K562 (cell line): ENCODE data around the gene PTPRT. TPM values are rescaled to one million over a fixed set of nuclear protein-coding genes. Genes with fewer than 3 reads are reported as not detected.

Source experiments
- ATAC-seq: fragments of 200-7000 bp; cut with Tn5 transposase; 3 replicates; pipeline ENCODE4 v1.9.1; 2020; ENCODE audit warnings: moderate library complexity
- BruUV-seq: library from RNA; stranded (reverse); fragments of 400-500 nt; replicated peaks from 2 replicates; lab custom pipeline; 2021; lab: Mats Ljungman, UMichigan
- CTCF ChIA-PET: fragments of 300-600 bp; formaldehyde crosslinking; extraction: SDS; loops from one replicate; lab custom pipeline; 2021; ENCODE audit warnings: low intra/inter-chr PET ratio; lab: Yijun Ruan, JAX
- POLR2A ChIA-PET: fragments of 300-600, 350-650 bp; sonication (Branson Sonifier 250); formaldehyde crosslinking; extraction: SDS; loops from one replicate; lab custom pipeline; 2021; ENCODE audit warnings: antibody characterized with exemption, inconsistent platforms; lab: Yijun Ruan, JAX
- DNase-seq, 4 experiments: peaks; one replicate each; pipeline versions ENCODE4 v3.0.0 to v3.0.0-alpha.2; 2011 to 2018; ENCODE audit warnings: low spot score in 3 of 4, mixed read lengths in 3 of 4; ENCODE audit errors: extremely low read depth in 1 of 4
- FAIRE-seq: peaks from 2 replicates; lab custom pipeline; 2011; peaks lifted over from hg19 to GRCh38; lab: Jason Lieb, UNC
- H2AFZ ChIP-seq: 2 replicates; pipeline ENCODE4 v1.6.0; 2011; ENCODE audit warnings: low read depth, low read length, control low read depth, inconsistent platforms
- H3K27ac ChIP-seq: fragments of 200-600 bp; 3 replicates; pipeline ENCODE4 v1.8.0; 2011; ENCODE audit warnings: low read depth, mild to moderate bottlenecking, control low read depth, inconsistent platforms, low read length, moderate library complexity, mixed read lengths; ENCODE audit errors: extremely low read depth
- H3K27me3 ChIP-seq, 2 experiments: fragments of 300-600 bp in 1 of 2; 2 replicates in 1 of 2; 3 replicates in 1 of 2; pipeline versions ENCODE4 v1.6.0 to v1.8.0; 2011; ENCODE audit warnings: inconsistent platforms in 2 of 2, low read length in 2 of 2, mild to moderate bottlenecking in 1 of 2, mixed read lengths in 1 of 2, moderate library complexity in 1 of 2; ENCODE audit not compliant: control insufficient read depth in 2 of 2, insufficient read depth in 2 of 2
- H3K36me3 ChIP-seq: fragments of 300-600 bp; 3 replicates; pipeline ENCODE4 v1.8.0; 2011; ENCODE audit warnings: mild to moderate bottlenecking, low read length, inconsistent platforms; ENCODE audit not compliant: control insufficient read depth, insufficient read depth
- H3K4me1 ChIP-seq, 2 experiments: fragments of 200-600 bp in 1 of 2; replicated peaks in 1 of 2; 2 replicates in 1 of 2; 3 replicates in 1 of 2; pipeline versions ENCODE4 v1.5.1 to v1.8.0; 2011; ENCODE audit warnings: inconsistent platforms in 2 of 2, low read length in 2 of 2, mild to moderate bottlenecking in 1 of 2, mixed read lengths in 1 of 2, moderate library complexity in 1 of 2; ENCODE audit not compliant: control insufficient read depth in 2 of 2, insufficient read depth in 2 of 2
- H3K4me2 ChIP-seq: 2 replicates; pipeline ENCODE4 v1.6.1; 2011; ENCODE audit warnings: low read length, control low read depth, inconsistent platforms, mixed read lengths; ENCODE audit not compliant: insufficient read depth
- H3K4me3 ChIP-seq: fragments of 200-600 bp; sonication (generic), shearing (Covaris generic); 2 replicates; pipeline ENCODE4 v1.5.1; 2016; ENCODE audit warnings: control low read depth, inconsistent platforms
- H3K79me2 ChIP-seq: fragments of 200-600 bp; 3 replicates; pipeline ENCODE4 v1.8.0; 2011; ENCODE audit warnings: low read length, inconsistent platforms; ENCODE audit not compliant: control insufficient read depth, insufficient read depth
- H3K9ac ChIP-seq, 2 experiments: 2 replicates each; pipeline versions ENCODE4 v1.6.0 to v1.6.1; 2011; ENCODE audit warnings: low read depth in 2 of 2, low read length in 2 of 2, control low read depth in 1 of 2, inconsistent platforms in 1 of 2, mild to moderate bottlenecking in 1 of 2, mixed read lengths in 1 of 2; ENCODE audit not compliant: insufficient read depth in 1 of 2
- H3K9me1 ChIP-seq: one replicate; pipeline ENCODE4 v1.6.0; 2011; ENCODE audit warnings: inconsistent platforms, mild to moderate bottlenecking, low read length, moderate library complexity; ENCODE audit not compliant: control insufficient read depth, insufficient read depth
- H3K9me3 ChIP-seq: replicated peaks from 2 replicates; pipeline ENCODE4 v1.5.1; 2011; ENCODE audit warnings: low read depth, low read length, inconsistent platforms; ENCODE audit not compliant: control insufficient read depth, insufficient read depth
- H4K20me1 ChIP-seq: replicated peaks from 2 replicates; pipeline ENCODE4 v1.6.1; 2011; ENCODE audit warnings: low read length, inconsistent platforms, mixed read lengths; ENCODE audit not compliant: control insufficient read depth, insufficient read depth
- DMBX1 ChIP-seq: fragments of 250-450 bp; sonication (Bioruptor Pico); IDR thresholded peaks from 2 replicates; pipeline ENCODE4 v1.8.0; 2022; ENCODE audit warnings: inconsistent platforms, mild to moderate bottlenecking, moderate library complexity, borderline replicate concordance
- HDAC6 ChIP-seq: IDR thresholded peaks from 2 replicates; pipeline ENCODE4 v1.6.1; 2012; ENCODE audit warnings: low read depth, mild to moderate bottlenecking, control low read depth, inconsistent platforms, low read length, moderate library complexity
- HEY1 ChIP-seq: fragments of 250-450 bp; sonication (Bioruptor Pico); IDR thresholded peaks from 2 replicates; pipeline ENCODE4 v1.5.0; 2020; ENCODE audit warnings: mild to moderate bottlenecking, moderate library complexity, borderline replicate concordance
- HMG20A ChIP-seq: fragments of 450-650 bp; formaldehyde crosslinking; conservative IDR thresholded peaks from 2 replicates; pipeline ENCODE4 v1.4.0; 2020; ENCODE audit warnings: mild to moderate bottlenecking, mixed read lengths
- HOMEZ ChIP-seq: fragments of 250-450 bp; sonication (Bioruptor Pico); IDR thresholded peaks from 2 replicates; pipeline ENCODE4 v1.4.0; 2020; ENCODE audit warnings: mild to moderate bottlenecking, moderate library complexity
- MLLT1 ChIP-seq, 2 experiments: fragments of 450-650 bp; IDR thresholded peaks; 2 replicates each; pipeline ENCODE4 v1.6.1; 2016
- NCOR1 ChIP-seq: fragments of 450-650 bp; IDR thresholded peaks from 2 replicates; pipeline ENCODE4 v1.6.1; 2016; ENCODE audit warnings: mild to moderate bottlenecking, moderate library complexity
- NFYB ChIP-seq: IDR thresholded peaks from 2 replicates; pipeline ENCODE4 v1.6.1; 2011; ENCODE audit warnings: mild to moderate bottlenecking, moderate library complexity; ENCODE audit not compliant: insufficient read length; ENCODE audit errors: extremely low read depth
- SETDB1 ChIP-seq: IDR thresholded peaks from one replicate; pipeline ENCODE4 v1.6.1; 2012; ENCODE audit warnings: low read length, control low read depth, inconsistent platforms
- THRAP3 ChIP-seq: fragments of 450-650 bp; IDR thresholded peaks from 2 replicates; pipeline ENCODE4 v1.6.1; 2016; ENCODE audit warnings: mild to moderate bottlenecking, inconsistent platforms, borderline replicate concordance
- ZNF253 ChIP-seq: fragments of 250-450 bp; sonication (Bioruptor Pico); conservative IDR thresholded peaks from 2 replicates; pipeline ENCODE4 v1.6.1; 2021; ENCODE audit warnings: mild to moderate bottlenecking
- ZNF57 ChIP-seq: fragments of 450-650 bp; formaldehyde crosslinking; IDR thresholded peaks from 2 replicates; pipeline ENCODE4 v1.4.0; 2020; ENCODE audit warnings: mild to moderate bottlenecking, moderate library complexity
- ZNF785 ChIP-seq: fragments of 250-450 bp; sonication (Bioruptor Pico); IDR thresholded peaks from 2 replicates; pipeline ENCODE4 v1.4.0; 2020; ENCODE audit warnings: mild to moderate bottlenecking
- WGBS: fragments of 100-300 bp; shearing (Covaris generic); methylation state at CpG from one replicate; pipeline ENCODE4 v1.1.6; 2016; ENCODE audit warnings: low coverage, mixed read lengths; ENCODE audit not compliant: insufficient coverage; ENCODE audit errors: missing lambda C conversion rate; 5-methylcytosine and 5-hydroxymethylcytosine counted together
- in situ Hi-C: fragments of 300-500 bp; cut with MboI; formaldehyde crosslinking; loops from 4 replicates; pipeline ENCODE4 v1.15.0; 2018; ENCODE audit warnings: inconsistent platforms, mixed read lengths
- intact Hi-C: fragments of 100-400 bp; cut with micrococcal nuclease; formaldehyde crosslinking; loops from 2 replicates; pipeline ENCODE4 v1.14.2; 2022
- polyA plus RNA-seq, 8 experiments: library from polyadenylated mRNA; depleted of rRNA in 4 of 8; stranded (reverse) in 5 of 8; unstranded in 3 of 8; fragments of >200 nt; fragmentation: Nextera tagmentation in 2 of 8; fragmentation: Illumina TruSeq in 1 of 8; extraction: Ambion mirVana in 2 of 8; extraction: Trizol in 1 of 8; gene quantifications; 2 replicates each; pipeline versions ENCODE4 v1.2.1 to v1.2.3, GENCODE V29; 2011 to 2014; ENCODE audit warnings: inconsistent platforms in 1 of 8, missing spikeins in 1 of 8
- total RNA-seq, 7 experiments: library from RNA; depleted of rRNA in 6 of 7; stranded (reverse); fragments of >200 nt in 6 of 7; fragmentation: Illumina TruSeq in 2 of 7; extraction: Trizol in 2 of 7; gene quantifications; 2 replicates each; pipeline versions ENCODE4 v1.2.1 to v1.2.3, GENCODE V29; 2011 to 2021; ENCODE audit warnings: low replicate concordance in 1 of 7

The PTPRT gene
- total and polyA plus RNA-seq, 9 of the 15 experiments (the other 6 are each of a cell fraction or from before 2014, with no cell fraction given), result not detected

GRCh38 chr20:42046371-42047085 is 1143.2 kb downstream of the PTPRT start:
- no peak overlapping the region for H3K27ac ChIP-seq
- H3K9me1 ChIP-seq, result no peaks in the 10 kb centered on the region
- no peak for TF ChIP-seq HEY1
- no TSS peak for BruUV-seq
- intact Hi-C loops (no loop called here), in situ Hi-C loops (no loop called here)
- DNase-seq (no peak), ATAC-seq (no peak), FAIRE-seq (no peak)
- no peak overlapping the region for H2AFZ ChIP-seq
- H3K9me3 ChIP-seq, result no peaks in the 10 kb centered on the region
- H3K9ac ChIP-seq, result no peak overlapping the region
- H4K20me1 ChIP-seq, result no peaks in the 10 kb centered on the region
- peaks cover 0 to 3% of the 10 kb centered on the region in 2 experiments; a peak in 1 of 5 replicates for H3K27me3 ChIP-seq
- WGBS, result 0% methylated on average over 7 of the region's 7 CpGs
- ChIA-PET CTCF (no interaction called here), POLR2A (interaction anchor here (1.5 kb wide), 1 partner anchor 9 kb away, joined by 4 read pairs; no protein-coding TSS in a partner anchor)
- no peaks in the 10 kb centered on the region for H3K4me1 ChIP-seq
- H3K36me3 ChIP-seq, result no peaks in the 10 kb centered on the region
- H3K79me2 ChIP-seq, result no peaks in the 10 kb centered on the region
- H3K4me3 ChIP-seq, result no peak overlapping the region
- no peak overlapping the region for H3K4me2 ChIP-seq

- Histone ChIP-seq H4K20me1 (no peaks in the 10 kb centered on the region), H3K27ac (no peak overlapping the region), H3K9me1 (no peaks in the 10 kb centered on the region), H2AFZ (no peak overlapping the region), H3K4me1 (no peaks in the 10 kb centered on the region), H3K4me2 (no peak overlapping the region), H3K9ac (no peak overlapping the region), H3K27me3 (no peaks in the 10 kb centered on the region), H3K36me3 (no peaks in the 10 kb centered on the region), H3K9me3 (no peaks in the 10 kb centered on the region), H3K79me2 (no peaks in the 10 kb centered on the region), H3K4me3 (no peak overlapping the region)
- ATAC-seq (no peak), DNase-seq (no peak), FAIRE-seq (no peak)
- intact Hi-C loops, result no loop called here
- in situ Hi-C loops, result no loop called here
- no TSS peak for BruUV-seq
- ChIA-PET POLR2A (interaction anchor here (0.7 kb wide), 1 partner anchor 570 kb away, joined by 3 read pairs; no protein-coding TSS in a partner anchor), CTCF (interaction anchor here (0.6 kb wide), 1 partner anchor 261 kb away, joined by 3 read pairs; no protein-coding TSS in a partner anchor)
- WGBS, result 6% methylated on average over 2 of the region's 2 CpGs
- TF ChIP-seq ZNF253 (CRISPR knock-in tag), result no peak
- no peak for TF ChIP-seq NFYB
- no peak for TF ChIP-seq HMG20A (CRISPR knock-in tag)
- TF ChIP-seq HDAC6, result no peak
- TF ChIP-seq THRAP3, result no peak
- TF ChIP-seq DMBX1, result no peak
- TF ChIP-seq ZNF57 (CRISPR knock-in tag), result no peak
- no peak for TF ChIP-seq SETDB1
- no peak for TF ChIP-seq MLLT1 (IDR thresholded peaks at IDR 0.05)
- TF ChIP-seq HOMEZ (CRISPR knock-in tag), result no peak
- no peak for TF ChIP-seq NCOR1
- TF ChIP-seq ZNF785 (CRISPR knock-in tag), result no peak
Measured at GRCh38 chr20:42043921-42044320, 1145.8 kb downstream of the PTPRT start.
